Upper lobe of left lung (tissue), 4 donors: ENCODE data around the gene MZT2B.
"Not testable (repeated sequence)": the region's sequence is repeated elsewhere in the genome, so short reads cannot be mapped to it uniquely, and the experiment has no call there.

Experiments
- CTCF ChIP-seq, 6 experiments: fragments of 450-650 bp in 4 of 6; fragments of 200-600 bp in 2 of 6; sonication (generic) in 2 of 6; IDR thresholded peaks; one replicate each; pipeline ENCODE4 v1.5.1; 2016 to 2019; ENCODE audit warnings: antibody characterized with exemption in 6 of 6
- POLR2A ChIP-seq, 4 donors: fragments of 450-650 bp; IDR thresholded peaks; one replicate each; pipeline ENCODE4 v1.5.1; 2016 to 2017; ENCODE audit warnings: antibody characterized with exemption in 4 of 4, mild to moderate bottlenecking in 2 of 4

DNA sequence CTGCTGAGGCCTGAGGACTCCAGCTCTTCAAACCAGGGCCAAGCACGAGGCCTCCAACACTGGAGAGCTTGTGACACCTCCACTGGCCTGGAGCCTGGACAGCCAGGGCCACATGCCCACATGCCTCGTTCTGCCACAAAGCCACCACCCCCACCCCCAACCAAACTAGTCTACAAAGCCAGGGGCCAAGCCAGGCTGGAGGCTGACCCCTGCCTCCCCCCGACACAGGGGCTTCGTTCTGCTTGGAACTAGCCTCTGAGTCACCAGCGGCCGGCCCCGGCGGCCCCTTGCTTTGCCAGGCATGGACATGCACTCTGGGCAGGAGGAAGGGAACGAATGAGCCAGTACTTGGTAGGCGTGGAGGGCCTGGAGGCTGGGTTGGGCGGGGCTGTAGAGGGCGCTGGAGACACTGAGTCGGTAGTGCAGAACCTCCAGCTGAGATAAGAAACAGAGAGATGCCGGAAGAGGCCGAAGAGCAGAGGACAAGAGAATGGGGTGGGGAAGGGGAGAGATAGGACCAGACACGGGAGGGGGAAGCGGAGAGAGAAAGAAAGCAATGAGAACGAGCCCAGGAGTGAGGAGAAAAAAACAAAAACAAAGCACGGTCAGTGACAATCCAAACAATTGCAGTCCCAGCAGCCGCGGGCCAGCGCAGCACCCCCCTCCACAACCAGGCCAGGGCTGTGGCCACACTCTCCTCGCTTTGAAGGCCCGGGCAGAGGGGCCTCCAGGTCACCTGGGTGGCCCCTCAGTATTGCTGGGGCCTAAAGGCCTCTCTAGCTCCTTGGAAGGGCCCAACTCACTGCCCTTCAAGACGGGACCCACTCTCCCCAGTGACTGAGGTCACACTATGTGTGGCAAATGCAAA is 21.0 kb upstream of the MZT2B start:
- not testable (repeated sequence) for TF ChIP-seq POLR2A, CTCF (IDR thresholded peaks at IDR 0.05)
